GM21423 (cell line): ENCODE data around the gene LCN9.
"Not testable (repeated sequence)": the region's sequence is repeated elsewhere in the genome, so short reads cannot be mapped to it uniquely, and the experiment has no call there.

Source experiments
- ATAC-seq: cut with Tn5 transposase; IDR thresholded peaks from one replicate; pipeline ENCODE4 v1.9.1; 2021; ENCODE audit warnings: mild to moderate bottlenecking, moderate library complexity; ENCODE audit not compliant: unreplicated experiment

Gene LCN9, protein sequence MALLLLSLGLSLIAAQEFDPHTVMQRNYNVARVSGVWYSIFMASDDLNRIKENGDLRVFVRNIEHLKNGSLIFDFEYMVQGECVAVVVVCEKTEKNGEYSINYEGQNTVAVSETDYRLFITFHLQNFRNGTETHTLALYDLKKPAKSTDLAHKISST

GRCh38 chr9:135662758-135663450, at the start of gene LCN9:
LCN9 (plus strand) TSS chr9:135663309; CDS start chr9:135663322, 13 bp downstream.
- ATAC-seq: no peak

DNA sequence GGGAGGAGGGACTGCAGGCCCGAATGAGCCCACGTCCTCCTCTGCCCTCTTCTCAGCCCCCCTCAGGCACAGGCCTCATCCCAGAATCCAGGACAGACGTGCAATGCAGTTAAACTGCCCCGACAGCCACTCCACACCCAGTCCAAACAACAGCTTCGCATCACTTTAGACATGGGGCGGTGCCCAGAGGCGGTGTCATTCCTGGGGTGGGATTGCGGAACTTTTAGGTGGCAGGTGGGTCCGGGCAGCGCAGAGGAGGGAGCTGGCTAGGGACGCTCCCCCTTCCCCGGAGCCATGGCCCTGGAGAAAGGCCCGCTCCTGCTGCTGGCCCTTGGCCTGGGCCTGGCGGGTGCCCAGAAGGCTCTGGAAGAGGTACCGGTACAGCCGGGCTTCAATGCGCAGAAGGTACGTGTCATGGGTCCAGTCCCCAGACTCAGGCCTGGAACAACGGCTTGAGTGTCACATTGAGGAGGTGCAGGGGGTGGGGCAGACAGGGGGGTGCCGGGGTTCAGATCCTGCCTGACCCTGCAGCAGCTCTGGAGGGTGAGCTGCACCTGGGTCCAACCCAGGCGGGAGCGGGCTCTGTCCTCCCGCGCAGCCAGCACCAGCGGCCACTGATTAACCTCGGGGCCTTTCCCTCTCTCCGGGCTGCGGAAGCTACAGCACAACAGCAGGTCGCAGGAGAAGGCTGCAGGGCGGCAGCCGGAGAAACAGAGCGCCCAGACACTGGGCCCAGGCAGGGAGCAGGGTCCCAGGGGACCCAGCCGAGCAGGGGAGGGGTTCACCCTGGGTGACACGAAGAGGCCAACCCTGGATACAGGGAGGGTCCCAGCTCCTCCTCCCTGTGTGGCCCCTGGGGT, 48.9 kb upstream of the LCN9 start:
- ATAC-seq: no peak

DNA sequence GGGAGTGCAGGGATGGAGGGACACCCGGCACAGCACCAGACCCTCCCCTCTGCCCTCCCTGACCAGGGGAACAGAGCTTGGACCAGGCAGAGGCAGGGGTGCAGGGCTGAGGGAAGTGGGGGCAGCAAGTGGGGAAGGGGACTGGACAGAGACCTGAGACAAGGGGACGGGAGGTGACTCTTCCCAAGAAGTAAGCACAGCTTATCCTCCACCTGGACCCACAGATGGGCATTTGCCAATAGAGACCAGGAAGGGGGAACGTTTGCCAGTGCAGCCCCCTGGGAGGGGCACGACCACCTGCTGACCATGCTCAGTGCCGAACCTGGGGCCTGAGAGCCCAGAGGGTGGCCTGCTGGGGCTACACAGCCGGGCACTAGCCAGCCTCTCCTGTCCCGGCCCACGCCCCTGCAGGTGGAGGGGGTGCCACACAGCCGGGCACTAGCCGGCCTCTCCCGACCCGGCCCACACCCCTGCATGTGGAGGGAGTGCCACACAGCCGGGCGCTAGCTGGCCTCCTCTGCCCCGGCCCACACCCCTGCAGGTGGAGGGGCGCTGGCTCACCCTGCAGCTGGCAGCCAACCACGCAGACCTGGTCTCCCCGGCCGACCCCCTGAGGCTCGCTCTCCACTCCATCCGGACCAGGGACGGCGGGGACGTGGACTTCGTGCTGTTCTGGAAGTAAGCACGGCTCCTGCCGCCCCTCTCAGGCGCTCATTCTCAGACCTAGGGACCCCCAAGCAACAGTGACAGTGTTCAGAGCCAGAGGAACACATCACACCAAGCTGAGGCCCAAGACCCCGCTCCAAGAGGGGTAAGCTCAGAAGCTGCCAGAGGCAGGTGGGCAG, 48.1 kb upstream of the LCN9 start:
- ATAC-seq: no peak

DNA sequence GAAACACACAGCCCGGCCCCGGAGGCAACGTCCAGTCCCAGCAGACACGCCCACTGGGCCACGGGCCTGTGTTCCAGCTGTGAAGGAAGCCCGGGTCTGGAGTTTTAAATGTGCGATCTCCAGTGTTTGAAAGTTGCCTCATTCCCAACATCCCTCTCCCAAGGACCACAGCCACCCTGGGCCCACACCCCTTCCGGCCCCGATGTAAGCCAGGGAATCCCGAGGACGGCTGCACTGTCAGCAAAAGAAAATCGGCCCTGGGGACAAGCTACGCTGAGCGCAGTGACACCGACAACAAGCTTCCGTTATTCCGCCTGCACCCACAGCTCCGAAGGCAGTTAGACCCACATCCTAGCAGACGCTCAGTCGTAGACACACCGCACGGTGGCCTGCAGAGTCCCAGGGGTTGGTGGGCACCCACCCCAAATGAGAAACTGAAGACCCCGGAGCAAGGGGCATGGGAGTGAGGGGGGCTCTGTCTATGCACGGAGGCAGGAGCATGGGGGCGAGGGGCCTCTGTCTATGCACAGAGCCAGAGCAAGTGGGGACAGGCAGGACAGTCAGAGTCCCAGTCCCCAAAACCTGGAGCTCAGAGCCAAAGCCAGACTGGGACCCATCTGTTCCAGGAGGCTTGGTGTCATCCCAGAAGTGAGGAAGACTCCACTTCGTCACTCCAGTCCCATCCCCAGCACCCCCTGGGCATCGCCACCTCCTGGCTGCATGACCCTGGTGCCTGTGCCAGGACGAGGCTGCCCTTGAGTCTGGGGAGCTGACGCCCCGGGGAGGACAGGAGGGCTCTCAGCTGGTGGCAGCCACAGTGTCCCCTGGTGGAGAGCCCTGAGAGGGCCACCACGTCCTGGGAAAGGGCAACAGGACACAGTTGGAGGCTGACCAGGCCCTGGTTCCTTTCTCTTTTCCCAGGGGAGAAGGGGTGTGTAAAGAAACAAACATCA, 47.2 kb upstream of the LCN9 start:
- no peak for ATAC-seq

DNA sequence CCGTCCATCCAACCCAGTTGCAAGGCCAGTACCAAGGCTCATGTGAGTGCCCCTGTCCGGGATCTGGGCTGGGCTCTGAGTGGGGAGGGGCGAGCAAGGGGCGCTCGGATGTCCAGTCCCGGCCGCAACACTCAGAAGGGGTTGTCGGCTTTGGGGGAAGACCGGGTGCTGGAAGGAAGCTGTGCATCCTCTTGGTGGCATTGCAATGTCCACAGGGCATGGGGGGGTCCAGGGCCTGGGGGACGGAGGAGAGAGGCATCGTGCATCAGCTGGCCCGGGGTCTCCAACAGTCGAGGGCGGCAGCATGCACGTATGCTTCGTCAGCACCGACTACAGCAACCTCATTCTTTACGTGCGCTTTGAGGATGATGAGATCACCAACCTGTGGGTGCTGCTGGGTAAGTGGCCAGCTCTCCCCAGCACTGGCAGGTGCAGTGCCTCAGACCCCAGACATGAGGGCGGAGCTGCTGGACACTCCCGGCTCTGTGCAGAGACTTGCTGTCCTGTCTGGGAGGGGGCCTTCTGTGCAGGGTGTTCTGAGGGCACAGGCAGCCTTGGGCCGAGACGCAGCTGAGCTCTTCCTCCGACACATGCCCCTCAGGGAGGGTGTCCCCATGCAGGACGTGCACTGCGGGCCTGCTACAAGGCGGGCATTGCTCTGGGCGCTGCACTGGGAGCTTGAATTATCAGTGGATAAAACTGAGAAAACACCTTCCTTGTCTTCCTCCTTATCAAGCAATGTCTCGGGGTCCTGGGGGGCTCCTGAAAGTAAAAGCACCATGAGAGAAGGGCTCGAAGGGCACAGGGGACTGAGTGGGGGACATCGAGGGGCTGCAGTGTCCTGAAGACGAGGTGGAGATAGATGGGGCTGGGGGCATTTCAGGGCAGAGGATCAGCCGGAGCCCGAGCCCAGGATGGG, 46.2 kb upstream of the LCN9 start:
- no peak for ATAC-seq

DNA sequence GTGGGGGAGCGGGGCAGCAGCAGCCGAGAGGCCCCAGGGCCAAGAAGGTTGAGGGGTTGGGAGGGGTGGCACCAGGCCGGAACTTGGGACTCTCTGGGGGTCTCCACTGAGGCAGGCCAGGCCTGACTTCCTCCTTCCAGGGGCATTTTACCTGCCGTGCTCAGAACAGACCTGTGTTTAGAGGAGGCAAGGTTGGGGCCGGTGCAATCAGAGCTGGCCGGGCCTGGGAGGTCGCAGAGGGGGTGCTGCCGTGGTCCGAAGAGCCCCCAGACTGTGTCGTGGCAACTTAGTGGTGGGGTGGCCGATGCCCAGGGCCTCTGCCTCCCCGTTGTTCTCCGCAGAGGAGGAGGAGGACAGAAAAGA, 45.6 kb upstream of the LCN9 start:
- no peak for ATAC-seq

GRCh38 chr9:135617991-135618411, 45.1 kb upstream of the LCN9 start:
- no peak for ATAC-seq

DNA sequence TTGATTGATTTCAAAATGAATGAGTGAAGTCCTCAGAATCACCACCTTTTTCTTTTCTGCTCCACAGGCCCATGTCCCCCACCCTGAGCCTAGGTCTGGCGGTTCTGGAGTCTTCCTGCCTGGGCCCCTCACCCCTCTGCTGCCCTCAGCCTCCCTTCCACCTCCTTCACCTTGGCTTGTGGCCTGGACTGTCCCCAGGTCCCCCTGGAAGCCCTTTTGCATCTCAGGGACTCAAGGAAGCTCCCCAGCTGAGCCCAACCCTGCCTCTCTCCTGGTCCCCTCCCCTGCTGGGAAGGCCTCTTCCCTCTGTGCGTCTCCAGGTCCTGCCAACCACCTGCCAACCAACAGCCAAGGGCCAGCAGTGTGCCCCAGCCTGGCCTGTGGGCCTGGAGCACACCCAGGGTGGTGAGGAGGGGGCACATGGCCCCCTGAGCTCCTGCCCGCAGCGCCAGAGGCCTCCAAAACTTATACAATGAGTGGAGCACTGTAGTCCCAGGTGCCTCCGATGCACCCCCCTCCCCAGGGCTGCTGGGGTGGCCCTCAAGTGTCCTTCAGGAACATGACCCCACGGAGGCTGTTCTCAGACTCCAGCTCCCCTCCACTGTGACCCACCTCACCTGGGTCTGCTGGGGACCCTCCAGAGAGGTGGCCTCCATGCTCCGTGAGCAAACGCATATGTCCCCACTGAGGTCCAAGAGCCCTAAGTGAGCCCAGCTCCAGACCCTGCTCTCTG, 44.1 kb upstream of the LCN9 start:
- ATAC-seq: no peak

DNA sequence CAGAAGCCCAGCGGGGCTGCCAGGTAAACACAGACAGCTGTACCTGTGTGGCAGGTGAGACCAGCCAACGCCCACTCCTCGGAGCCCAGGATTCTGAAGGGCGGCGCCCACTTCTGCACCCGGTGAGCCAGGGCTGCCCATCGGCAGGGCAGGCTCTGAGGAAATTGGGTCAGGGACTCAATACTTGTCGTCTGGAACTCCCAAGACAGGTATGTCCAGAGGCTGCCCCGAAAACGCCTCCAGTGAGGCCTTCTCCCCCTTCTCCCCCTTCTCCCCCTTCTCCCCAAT, 43.6 kb upstream of the LCN9 start:
- ATAC-seq: no peak

DNA sequence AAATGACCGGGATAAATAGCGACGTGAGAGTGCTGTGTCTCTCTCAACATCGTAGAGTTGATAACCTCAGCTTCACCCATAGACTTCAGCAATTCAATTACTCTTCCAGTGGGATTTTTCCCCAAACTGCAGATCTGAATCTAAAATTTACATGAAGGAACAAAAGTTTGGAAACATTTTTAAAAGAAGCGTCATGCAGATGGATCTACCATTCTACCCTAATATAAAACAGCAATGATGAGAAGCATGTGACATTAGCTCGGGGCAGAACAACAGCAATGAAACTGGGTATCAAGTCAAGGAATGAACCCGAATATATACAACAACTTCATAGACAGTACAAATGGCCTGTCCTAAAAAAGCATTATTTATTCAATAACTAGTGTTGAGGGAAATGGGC, 42.6 kb upstream of the LCN9 start:
- no peak for ATAC-seq

DNA sequence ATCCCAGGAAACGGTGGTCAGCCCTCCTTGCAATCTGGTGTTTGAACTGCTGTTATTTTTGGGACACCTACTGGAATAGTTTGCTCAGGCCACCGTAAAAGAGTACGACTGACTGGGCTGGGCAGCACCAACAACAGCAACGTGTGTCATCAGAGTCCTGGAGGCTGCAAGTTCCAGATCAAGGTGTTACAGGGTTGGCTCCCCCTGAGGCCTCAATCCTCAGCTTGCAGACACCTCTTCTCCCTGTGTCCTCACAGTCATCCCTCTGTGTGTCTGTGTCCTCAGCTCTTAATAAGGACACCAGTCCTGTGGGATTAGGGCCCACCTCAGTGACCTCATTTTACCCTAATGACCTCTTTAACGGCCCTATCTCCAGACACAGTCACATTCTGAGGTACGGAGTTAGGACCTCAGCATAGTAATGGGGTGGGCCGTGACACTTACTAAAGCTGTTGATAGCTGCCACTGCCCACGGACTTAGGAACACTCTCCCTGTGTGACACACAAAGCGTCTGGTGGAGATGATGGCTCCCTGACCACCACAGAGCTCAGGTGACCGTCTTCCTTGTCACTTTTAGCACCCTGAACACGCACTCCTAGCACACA, 40.6 kb upstream of the LCN9 start:
- ATAC-seq: no peak

DNA sequence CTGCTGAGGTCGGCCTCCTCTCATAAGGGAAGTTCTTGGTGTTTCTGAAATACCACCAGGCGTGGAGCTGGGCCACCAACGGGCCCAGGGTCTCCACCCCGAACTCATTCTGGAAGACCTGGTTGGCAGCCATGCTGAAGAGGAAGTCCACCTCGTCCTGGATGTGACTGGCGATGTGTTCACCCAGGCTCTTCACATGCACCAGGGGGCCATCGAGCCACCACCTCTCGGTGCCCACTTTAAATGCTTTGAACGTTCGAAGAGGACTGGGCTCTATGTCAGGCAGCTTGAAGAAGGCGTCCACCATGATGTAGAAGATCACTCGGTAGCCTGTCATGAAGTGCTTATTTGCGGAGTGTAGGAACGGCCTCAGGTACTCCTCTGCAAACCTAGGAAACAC, 38.8 kb upstream of the LCN9 start:
- no peak for ATAC-seq

- ATAC-seq: no peak
These were observed 30.3 kb upstream of the LCN9 start for GRCh38 chr9:135632841-135633240.

GRCh38 chr9:135636930-135637530, 26.1 kb upstream of the LCN9 start:
- ATAC-seq: not testable (repeated sequence)

DNA sequence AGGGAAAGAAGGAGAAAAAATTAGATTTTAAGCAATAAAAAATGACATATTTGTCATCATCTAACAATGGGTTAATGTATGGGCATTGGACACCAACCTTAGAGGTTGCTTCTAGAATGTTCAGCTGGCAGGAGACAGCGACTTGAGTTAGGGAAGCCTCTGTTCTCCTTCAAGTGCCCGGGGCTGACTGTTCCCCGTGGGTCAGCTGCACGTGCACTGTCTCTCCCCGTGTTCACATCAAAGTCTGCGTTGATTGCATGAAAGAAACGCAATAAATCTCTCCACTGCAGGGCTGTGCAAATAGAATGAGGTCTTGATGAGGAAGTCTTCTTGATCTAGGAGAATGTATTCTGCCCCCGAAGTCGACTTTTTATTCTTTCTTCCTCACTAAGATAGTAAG, 23.9 kb upstream of the LCN9 start, which contains the start of gene GLT6D1:
Gene GLT6D1 (minus strand): TSS at position 345 of the 400 bp plus-strand sequence. CDS start 353 bp downstream, outside the sequence.
- ATAC-seq: no peak

DNA sequence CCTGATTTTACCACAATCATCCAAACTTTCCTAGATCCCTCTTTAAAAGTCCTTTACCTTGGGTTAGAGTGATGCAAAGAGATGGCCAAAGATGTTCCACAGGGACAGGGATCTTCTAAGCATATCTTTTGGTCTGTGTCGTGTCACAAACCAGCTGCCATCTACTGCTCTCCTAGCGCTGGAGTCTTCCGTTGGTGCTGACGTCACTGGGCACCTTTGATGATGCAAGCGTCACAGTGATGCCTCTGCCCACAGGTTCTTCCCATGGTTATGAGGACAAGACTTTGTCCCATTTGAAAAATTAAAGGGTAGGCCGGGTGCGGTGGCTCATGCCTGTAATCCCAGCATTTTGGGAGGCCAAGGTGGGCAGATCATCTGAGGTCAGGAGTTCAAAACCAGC, 22.1 kb upstream of the LCN9 start:
- ATAC-seq: no peak

- no peak for ATAC-seq
These were observed 21.4 kb upstream of the LCN9 start for GRCh38 chr9:135641745-135642144.
